H1 (cell line): ENCODE data around the gene USP6. TPM values are rescaled to one million over a fixed set of nuclear protein-coding genes. Genes with fewer than 3 reads are reported as not detected.
"Not testable (repeated sequence)": the region's sequence is repeated elsewhere in the genome, so short reads cannot be mapped to it uniquely, and the experiment has no call there.

Experiments used
- CTCF ChIA-PET: fragments of 300-600 bp; sonication (Branson Sonifier 250); formaldehyde crosslinking; loops from one replicate; lab custom pipeline; 2021; ENCODE audit not compliant: partially characterized antibody; lab: Charles Lee
- POLR2A ChIA-PET: fragments of 300-600 bp; sonication (Branson Sonifier 250); formaldehyde crosslinking; loops from one replicate; lab custom pipeline; 2021; ENCODE audit warnings: inconsistent platforms; ENCODE audit not compliant: partially characterized antibody; lab: Charles Lee
- DNase-seq, 2 experiments: peaks; one replicate each; pipeline versions ENCODE4 v3.0.0 to v3.0.0-alpha.2; 2010 to 2022; ENCODE audit warnings: low spot score in 2 of 2, low read depth in 1 of 2, mixed read lengths in 1 of 2
- FAIRE-seq: peaks from 2 replicates; lab custom pipeline; 2011; peaks lifted over from hg19 to GRCh38; lab: Jason Lieb, UNC
- H2AFZ ChIP-seq: 2 replicates; pipeline ENCODE4 v1.8.1; 2012; ENCODE audit warnings: low read length, inconsistent platforms
- H2AK5ac ChIP-seq: 2 replicates; pipeline ENCODE4 v1.6.1; 2013; ENCODE audit warnings: low read depth, low read length
- H2BK120ac ChIP-seq: replicated peaks from 2 replicates; pipeline ENCODE3; 2013; ENCODE audit warnings: low read depth, low read length, inconsistent platforms
- H2BK12ac ChIP-seq: 2 replicates; pipeline ENCODE4 v1.6.1; 2013; ENCODE audit warnings: low read depth, low read length
- H2BK15ac ChIP-seq: 2 replicates; pipeline ENCODE4 v1.6.1; 2013; ENCODE audit warnings: low read length
- H2BK20ac ChIP-seq: 2 replicates; pipeline ENCODE4 v1.6.1; 2013; ENCODE audit warnings: low read length
- H2BK5ac ChIP-seq: 2 replicates; pipeline ENCODE4 v1.6.1; 2013; ENCODE audit warnings: low read depth, low read length
- H3K14ac ChIP-seq: 2 replicates; pipeline ENCODE4 v1.6.1; 2013; ENCODE audit warnings: inconsistent platforms; ENCODE audit not compliant: insufficient read length
- H3K18ac ChIP-seq: 2 replicates; pipeline ENCODE4 v1.6.1; 2013; ENCODE audit warnings: low read length; ENCODE audit errors: extremely low read depth
- H3K23ac ChIP-seq: 2 replicates; pipeline ENCODE4 v1.6.1; 2013; ENCODE audit warnings: inconsistent platforms; ENCODE audit not compliant: insufficient read length
- H3K23me2 ChIP-seq: 2 replicates; pipeline ENCODE4 v1.6.1; 2013; ENCODE audit warnings: low read depth, low read length
- H3K27ac ChIP-seq: 2 replicates; pipeline ENCODE4 v1.6.1; 2011; ENCODE audit warnings: low read depth, low read length, inconsistent platforms
- H3K27me3 ChIP-seq, 4 experiments: replicated peaks in 1 of 4; 1 replicate in 1 of 4; 2 replicates in 3 of 4; pipeline versions ENCODE4 v1.6.1 to v1.8.1; 2011 to 2013; ENCODE audit warnings: low read length in 3 of 4, mild to moderate bottlenecking in 3 of 4, inconsistent platforms in 2 of 4, mixed read lengths in 2 of 4, moderate library complexity in 1 of 4; ENCODE audit not compliant: control insufficient read depth in 3 of 4, insufficient read depth in 3 of 4; ENCODE audit errors: extremely low read depth in 1 of 4
- H3K36me3 ChIP-seq, 4 experiments: 2 replicates each; pipeline versions ENCODE4 v1.6.1 to v1.8.1; 2011 to 2013; ENCODE audit warnings: mild to moderate bottlenecking in 4 of 4, low read length in 3 of 4, moderate library complexity in 2 of 4, control low read depth in 1 of 4, inconsistent platforms in 1 of 4; ENCODE audit not compliant: insufficient read depth in 4 of 4, control insufficient read depth in 2 of 4
- H3K4ac ChIP-seq: replicated peaks from 2 replicates; pipeline ENCODE3; 2013; ENCODE audit warnings: low read length, low read depth, mixed read lengths, inconsistent platforms; ENCODE audit not compliant: insufficient read length
- H3K4me1 ChIP-seq, 4 experiments: replicated peaks in 1 of 4; 1 replicate in 1 of 4; 2 replicates in 3 of 4; pipeline versions ENCODE4 v1.6.1 to v1.8.1; 2011 to 2013; ENCODE audit warnings: low read length in 3 of 4, inconsistent platforms in 2 of 4, mixed read lengths in 1 of 4; ENCODE audit not compliant: insufficient read depth in 4 of 4, control insufficient read depth in 3 of 4
- H3K4me2 ChIP-seq, 2 experiments: 2 replicates each; pipeline versions ENCODE4 v1.6.1 to v1.8.1; 2011 to 2013; ENCODE audit warnings: low read depth in 2 of 2, low read length in 2 of 2, control low read depth in 1 of 2, inconsistent platforms in 1 of 2, mild to moderate bottlenecking in 1 of 2; ENCODE audit not compliant: insufficient read depth in 1 of 2
- H3K4me3 ChIP-seq, 4 experiments: fragments of 200-600, 300-600 bp in 1 of 4; sonication (generic), shearing (Covaris generic), sonication (Bioruptor Twin) in 1 of 4; 2 replicates each; pipeline versions ENCODE4 v1.5.1 to v1.8.1; 2011 to 2016; ENCODE audit warnings: low read length in 4 of 4, low read depth in 3 of 4, control low read depth in 2 of 4, inconsistent platforms in 2 of 4, mild to moderate bottlenecking in 2 of 4, mixed read lengths in 1 of 4, moderate library complexity in 1 of 4; ENCODE audit not compliant: insufficient read depth in 2 of 4; ENCODE audit errors: extremely low read depth in 1 of 4
- H3K56ac ChIP-seq: replicated peaks from 2 replicates; pipeline ENCODE3; 2013; ENCODE audit warnings: low read depth, mild to moderate bottlenecking, mixed read lengths, low read length, inconsistent platforms; ENCODE audit not compliant: insufficient read length
- H3K79me1 ChIP-seq: 2 replicates; pipeline ENCODE4 v1.6.1; 2013; ENCODE audit warnings: low read depth, low read length, control low read depth
- H3K79me2 ChIP-seq, 2 experiments: 2 replicates each; pipeline versions ENCODE4 v1.6.1 to v1.8.1; 2012 to 2013; ENCODE audit warnings: low read length in 2 of 2, mild to moderate bottlenecking in 2 of 2, inconsistent platforms in 1 of 2; ENCODE audit not compliant: insufficient read depth in 2 of 2, control insufficient read depth in 1 of 2
- H3K9ac ChIP-seq, 4 experiments: replicated peaks in 1 of 4; 1 replicate in 1 of 4; 2 replicates in 3 of 4; pipeline versions ENCODE4 v1.6.1 to v1.8.1; 2011 to 2013; ENCODE audit warnings: low read depth in 3 of 4, low read length in 3 of 4, control low read depth in 2 of 4, mild to moderate bottlenecking in 2 of 4, moderate library complexity in 2 of 4, inconsistent platforms in 1 of 4; ENCODE audit errors: extremely low read depth in 1 of 4
- H3K9me3 ChIP-seq, 2 experiments: 2 replicates each; pipeline versions ENCODE4 v1.6.1 to v1.8.1; 2012 to 2013; ENCODE audit warnings: mild to moderate bottlenecking in 2 of 2, moderate library complexity in 2 of 2, control low read depth in 1 of 2, inconsistent platforms in 1 of 2, low read depth in 1 of 2, low read length in 1 of 2, mixed read lengths in 1 of 2; ENCODE audit not compliant: insufficient read depth in 2 of 2
- H4K20me1 ChIP-seq, 2 experiments: replicated peaks in 1 of 2; 2 replicates each; pipeline versions ENCODE3 to v1.8.1; 2011 to 2013; ENCODE audit warnings: inconsistent platforms in 2 of 2, low read length in 2 of 2, mild to moderate bottlenecking in 1 of 2; ENCODE audit not compliant: insufficient read depth in 2 of 2, control insufficient read depth in 1 of 2
- H4K5ac ChIP-seq: 2 replicates; pipeline ENCODE4 v1.6.1; 2013; ENCODE audit warnings: low read length, low read depth, mixed read lengths, inconsistent platforms; ENCODE audit not compliant: insufficient read length
- H4K8ac ChIP-seq: 2 replicates; pipeline ENCODE4 v1.8.0; 2013; ENCODE audit warnings: mild to moderate bottlenecking, moderate library complexity, low read length, inconsistent platforms; ENCODE audit not compliant: insufficient read depth; ENCODE audit errors: extremely low read depth
- H4K91ac ChIP-seq: replicated peaks from 2 replicates; pipeline ENCODE3; 2013; ENCODE audit warnings: low read length, mixed read lengths, inconsistent platforms; ENCODE audit not compliant: insufficient read length
- CBX5 ChIP-seq: fragments of 300-800, 300-1000 bp; sonication (generic); IDR thresholded peaks from 2 replicates; pipeline ENCODE4 v1.7.1; 2016; ENCODE audit warnings: antibody characterized with exemption, low read length, low read depth
- CBX8 ChIP-seq: fragments of 300-800, 300-1000 bp; sonication (generic); IDR thresholded peaks from 2 replicates; pipeline ENCODE4 v1.7.1; 2016; ENCODE audit warnings: low read depth, low read length, borderline replicate concordance
- CEBPB ChIP-seq: IDR thresholded peaks from 2 replicates; pipeline ENCODE4 v1.6.1; 2012; ENCODE audit warnings: low read depth, low read length
- SP1 ChIP-seq: IDR thresholded peaks from 2 replicates; pipeline ENCODE4 v1.6.1; 2011; ENCODE audit warnings: low read depth, low read length
- SRF ChIP-seq: IDR thresholded peaks from 2 replicates; pipeline ENCODE4 v1.6.1; 2011; ENCODE audit warnings: mild to moderate bottlenecking, low read depth, low read length, moderate library complexity
- USF2 ChIP-seq: IDR thresholded peaks from 2 replicates; pipeline ENCODE4 v1.6.1; 2011; ENCODE audit warnings: low read length, improper control_type of control experiment
- WGBS, 2 experiments: shearing (Covaris generic) in 1 of 2; methylation state at CpG; one replicate each; pipeline versions ENCODE4 v1.1.6 to v1.1.7; 2013 to 2015; ENCODE audit warnings: low lambda C conversion rate in 2 of 2, mixed read lengths in 2 of 2, inconsistent platforms in 1 of 2, low coverage in 1 of 2, missing lambda C conversion rate in 1 of 2; ENCODE audit not compliant: insufficient replicate concordance in 2 of 2, insufficient coverage in 1 of 2, insufficient read length in 1 of 2; ENCODE audit errors: extremely low coverage in 1 of 2, missing lambda C conversion rate in 1 of 2; 5-methylcytosine and 5-hydroxymethylcytosine counted together
- polyA plus RNA-seq, 7 experiments: library from polyadenylated mRNA; depleted of rRNA in 3 of 7; stranded (reverse) in 5 of 7; unstranded in 2 of 7; fragments of >200 nt in 5 of 7; fragments of 200-250 nt in 2 of 7; gene quantifications; 1 replicate in 5 of 7; 2 replicates in 1 of 7; 4 replicates in 1 of 7; pipeline versions ENCODE4 v1.2.1 to v1.2.3, GENCODE V29; 2011 to 2013; ENCODE audit warnings: missing spikeins in 2 of 7, mixed read lengths in 2 of 7
- total RNA-seq: library from RNA; stranded (reverse); fragmentation: NEBNext Ultra II Directional; extraction: Animal tissue kit (Norgen Biotek cat#: 25700); gene quantifications from 2 replicates; pipeline ENCODE4 v1.2.1, GENCODE V29; 2021

Gene USP6
- total and polyA plus RNA-seq, 2 of the 8 experiments (the other 6 are each of a cell fraction or from before 2014, with no cell fraction given) = 0.08 to 0.32 TPM

GRCh38 chr17:5128905-5129535 lies 13.2 kb downstream of the USP6 start (continued):
- TF ChIP-seq SRF (no peak), CBX5 (no peak), CEBPB (no peak), USF2 (no peak), CBX8 (no peak), SP1 (no peak)

- H4K8ac ChIP-seq, H4K20me1 ChIP-seq, H3K23ac ChIP-seq, FAIRE-seq, H3K18ac ChIP-seq, H2BK120ac ChIP-seq, H2BK15ac ChIP-seq, H3K9me3 ChIP-seq, H3K4me1 ChIP-seq, H3K4me3 ChIP-seq, H3K4me2 ChIP-seq, H2BK5ac ChIP-seq, H3K36me3 ChIP-seq, H3K9ac ChIP-seq, H3K14ac ChIP-seq, CTCF ChIA-PET, H2BK20ac ChIP-seq, POLR2A ChIA-PET, H3K27ac ChIP-seq, H3K56ac ChIP-seq, H4K5ac ChIP-seq, H2BK12ac ChIP-seq, H3K79me1 ChIP-seq, DNase-seq, H2AFZ ChIP-seq, H2AK5ac ChIP-seq, H4K91ac ChIP-seq, H3K27me3 ChIP-seq, H3K79me2 ChIP-seq, H3K4ac ChIP-seq, H3K23me2 ChIP-seq: not testable (repeated sequence)
- 79% methylated on average over 8 of the region's 8 CpGs; no CpG with 5 or more reads in 1 of the 2 experiments for WGBS, 2 experiments
Measured at GRCh38 chr17:5129770-5130169, 13.9 kb downstream of the USP6 start.
